Endodermal cell (in vitro differentiated cells): ENCODE measurements around the gene CLCF1. TPM values are rescaled to one million over a fixed set of nuclear protein-coding genes. Genes with fewer than 3 reads are reported as not detected.

Experiments
- DNase-seq: peaks from one replicate; pipeline ENCODE4 v3.0.0-alpha.2; 2017
- H3K27ac ChIP-seq: 2 replicates; pipeline ENCODE4 v1.5.1; 2013; ENCODE audit warnings: mild to moderate bottlenecking, low read depth, low read length, moderate library complexity
- H3K27me3 ChIP-seq: 2 replicates; pipeline ENCODE4 v1.6.1; 2013; ENCODE audit warnings: mild to moderate bottlenecking, low read length, moderate library complexity; ENCODE audit not compliant: insufficient read depth, control insufficient read depth, poor library complexity, severe bottlenecking
- H3K36me3 ChIP-seq: 2 replicates; pipeline ENCODE4 v1.7.0; 2013; ENCODE audit warnings: mild to moderate bottlenecking, low read length, moderate library complexity; ENCODE audit not compliant: control insufficient read depth, insufficient read depth
- H3K4me1 ChIP-seq: one replicate; pipeline ENCODE4 v1.7.0; 2013; ENCODE audit warnings: low read length; ENCODE audit not compliant: control insufficient read depth, insufficient read depth
- H3K4me3 ChIP-seq: 2 replicates; pipeline ENCODE4 v1.5.1; 2013; ENCODE audit warnings: mild to moderate bottlenecking, low read length, moderate library complexity
- H3K9ac ChIP-seq: 2 replicates; pipeline ENCODE4 v1.6.1; 2013; ENCODE audit warnings: mild to moderate bottlenecking, low read length, moderate library complexity; ENCODE audit not compliant: poor library complexity, severe bottlenecking; ENCODE audit errors: extremely low read depth
- H3K9me3 ChIP-seq: 2 replicates; pipeline ENCODE4 v1.6.1; 2013; ENCODE audit warnings: mild to moderate bottlenecking, low read length, moderate library complexity; ENCODE audit not compliant: control insufficient read depth
- H3K27ac Mint-ChIP-seq: 2 replicates; pipeline ENCODE4 v1.8.0; 2020; ENCODE audit warnings: mixed read lengths
- H3K27me3 Mint-ChIP-seq: 2 replicates; pipeline ENCODE4 v1.8.0; 2021; ENCODE audit warnings: mild to moderate bottlenecking, mixed read lengths; ENCODE audit not compliant: insufficient read depth
- H3K36me3 Mint-ChIP-seq: 2 replicates; pipeline ENCODE4 v1.8.0; 2020; ENCODE audit warnings: low read depth, mixed read lengths
- H3K4me1 Mint-ChIP-seq: 2 replicates; pipeline ENCODE4 v1.8.0; 2020; ENCODE audit warnings: mixed read lengths
- H3K4me3 Mint-ChIP-seq: 2 replicates; pipeline ENCODE4 v1.8.0; 2020; ENCODE audit warnings: mild to moderate bottlenecking, moderate library complexity, mixed read lengths
- H3K9me3 Mint-ChIP-seq: 2 replicates; pipeline ENCODE4 v1.8.0; 2020; ENCODE audit warnings: mild to moderate bottlenecking, mixed read lengths
- CTCF ChIP-seq: fragments of 200-600 bp; sonication (generic); conservative IDR thresholded peaks from 2 replicates; pipeline ENCODE4 v1.5.0; 2021; ENCODE audit warnings: antibody characterized with exemption, mild to moderate bottlenecking
- WGBS, 2 experiments: methylation state at CpG; one replicate each; pipeline versions ENCODE4 v1.1.5 to v1.1.7; 2013; ENCODE audit warnings: missing lambda C conversion rate in 2 of 2, mixed read lengths in 1 of 2; ENCODE audit not compliant: insufficient coverage in 1 of 2, insufficient read length in 1 of 2; 5-methylcytosine and 5-hydroxymethylcytosine counted together
- total RNA-seq, 2 donors: library from RNA; stranded (reverse); fragmentation: NEBNext Ultra II Directional in 1 of 2; extraction: Animal tissue kit (Norgen Biotek cat#: 25700) in 1 of 2; gene quantifications; 2 replicates in 1 of 2; 3 replicates in 1 of 2; pipeline ENCODE4 v1.2.1, GENCODE V29; 2021

The CLCF1 gene
- total RNA-seq, 2 donors from 2014 or later, result 3.6 to 4.8 TPM

- 83 to 88% methylated on average over 9 to 12 of the region's 12 CpGs for WGBS, 2 experiments
These were observed 34.3 kb upstream of the CLCF1 start for GRCh38 chr11:67407688-67408163.

GRCh38 chr11:67406969-67407687, 33.7 kb upstream of the CLCF1 start:
- Mint-ChIP-seq H3K27ac (no peak overlapping the region), H3K4me3 (no peak overlapping the region), H3K9me3 (no peaks in the 10 kb centered on the region), H3K36me3 (no peaks in the 10 kb centered on the region), H3K27me3 (peaks cover 9% of the 10 kb centered on the region), H3K4me1 (peaks cover 7% of the 10 kb centered on the region)
- H3K4me1 ChIP-seq, result peaks cover 14% of the 10 kb centered on the region
- no peaks in the 10 kb centered on the region for H3K27me3 ChIP-seq
- no peak overlapping the region for H3K4me3 ChIP-seq
- no peak for TF ChIP-seq CTCF
- H3K36me3 ChIP-seq, result no peaks in the 10 kb centered on the region
- no peaks in the 10 kb centered on the region for H3K9me3 ChIP-seq
- no peak overlapping the region for H3K9ac ChIP-seq
- WGBS, 2 experiments, result 82 to 88% methylated on average over 5 to 12 of the region's 12 CpGs
- H3K27ac ChIP-seq, result no peak overlapping the region
- no peak for DNase-seq

More at GRCh38 chr11:67407688-67408163, 34.3 kb upstream of the CLCF1 start:
- DNase-seq, result no peak
- H3K9ac ChIP-seq, result no peak overlapping the region
- Mint-ChIP-seq H3K27me3 (peaks cover 15% of the 10 kb centered on the region), H3K36me3 (no peaks in the 10 kb centered on the region), H3K4me1 (peaks cover 7% of the 10 kb centered on the region), H3K4me3 (no peak overlapping the region), H3K27ac (no peak overlapping the region), H3K9me3 (no peaks in the 10 kb centered on the region)
- TF ChIP-seq CTCF, result no peak
- H3K4me3 ChIP-seq, result no peak overlapping the region
- H3K27ac ChIP-seq, result no peak overlapping the region
- no peaks in the 10 kb centered on the region for H3K36me3 ChIP-seq
- no peaks in the 10 kb centered on the region for H3K27me3 ChIP-seq
- H3K9me3 ChIP-seq, result no peaks in the 10 kb centered on the region
- peaks cover 14% of the 10 kb centered on the region for H3K4me1 ChIP-seq

- no peaks in the 10 kb centered on the region for H3K9me3 Mint-ChIP-seq
- peaks cover 5% of the 10 kb centered on the region for H3K27me3 Mint-ChIP-seq
- Histone ChIP-seq H3K36me3 (no peaks in the 10 kb centered on the region), H3K27ac (no peak overlapping the region), H3K4me1 (peaks cover 11% of the 10 kb centered on the region), H3K9ac (no peak overlapping the region), H3K4me3 (no peak overlapping the region), H3K27me3 (no peaks in the 10 kb centered on the region), H3K9me3 (no peaks in the 10 kb centered on the region)
- no peak for TF ChIP-seq CTCF
- 90% methylated on average over 18 of the region's 18 CpGs; no CpG with 5 or more reads in 1 of the 2 experiments for WGBS, 2 experiments
- H3K4me1 Mint-ChIP-seq, result peaks cover 6% of the 10 kb centered on the region
- H3K36me3 Mint-ChIP-seq, result no peaks in the 10 kb centered on the region
- DNase-seq, result no peak
- H3K4me3 Mint-ChIP-seq, result no peak overlapping the region
- H3K27ac Mint-ChIP-seq, result no peak overlapping the region
These were observed 33.1 kb upstream of the CLCF1 start for GRCh38 chr11:67406420-67406968.
